ENCODE results near the gene PFAS. TPM values are rescaled to one million over a fixed set of nuclear protein-coding genes. Genes with fewer than 3 reads are reported as not detected.

The PFAS gene
- total RNA-seq, 2 experiments from 2014 or later, result 152 to 157 TPM

DNA sequence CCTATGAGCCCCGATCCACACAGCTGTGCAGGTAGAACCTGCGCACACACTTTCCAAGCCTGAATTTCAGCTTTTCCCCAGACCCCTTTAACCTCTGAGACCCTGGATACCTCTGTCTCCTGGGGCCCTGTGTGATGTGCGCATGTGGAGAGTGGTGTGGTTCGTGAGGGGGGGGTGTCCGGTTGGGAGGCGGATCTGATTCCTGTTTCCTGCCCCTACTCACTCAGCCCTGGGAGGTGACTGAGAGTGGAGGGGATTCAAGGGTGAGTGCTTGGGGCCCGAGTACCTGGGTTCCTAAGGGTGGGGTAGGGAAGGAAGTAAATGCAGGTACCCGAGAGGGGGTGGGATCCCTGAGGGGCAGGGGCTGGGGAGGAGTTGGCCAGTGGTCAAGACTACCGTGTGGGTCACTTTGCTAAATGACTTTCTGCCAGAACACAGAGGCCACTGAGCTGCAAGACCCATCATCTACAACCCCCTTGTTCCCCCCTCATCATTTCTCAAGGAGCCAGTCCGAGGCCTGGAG lies 61.6 kb downstream of the PFAS start:
- ChIA-PET POLR2A (no interaction called here), CTCF (no interaction called here)
- H3K27me3 Mint-ChIP-seq, result peaks cover 3% of the 10 kb centered on the region
- ATAC-seq, result no peak
- TF ChIP-seq, protein P1, sequence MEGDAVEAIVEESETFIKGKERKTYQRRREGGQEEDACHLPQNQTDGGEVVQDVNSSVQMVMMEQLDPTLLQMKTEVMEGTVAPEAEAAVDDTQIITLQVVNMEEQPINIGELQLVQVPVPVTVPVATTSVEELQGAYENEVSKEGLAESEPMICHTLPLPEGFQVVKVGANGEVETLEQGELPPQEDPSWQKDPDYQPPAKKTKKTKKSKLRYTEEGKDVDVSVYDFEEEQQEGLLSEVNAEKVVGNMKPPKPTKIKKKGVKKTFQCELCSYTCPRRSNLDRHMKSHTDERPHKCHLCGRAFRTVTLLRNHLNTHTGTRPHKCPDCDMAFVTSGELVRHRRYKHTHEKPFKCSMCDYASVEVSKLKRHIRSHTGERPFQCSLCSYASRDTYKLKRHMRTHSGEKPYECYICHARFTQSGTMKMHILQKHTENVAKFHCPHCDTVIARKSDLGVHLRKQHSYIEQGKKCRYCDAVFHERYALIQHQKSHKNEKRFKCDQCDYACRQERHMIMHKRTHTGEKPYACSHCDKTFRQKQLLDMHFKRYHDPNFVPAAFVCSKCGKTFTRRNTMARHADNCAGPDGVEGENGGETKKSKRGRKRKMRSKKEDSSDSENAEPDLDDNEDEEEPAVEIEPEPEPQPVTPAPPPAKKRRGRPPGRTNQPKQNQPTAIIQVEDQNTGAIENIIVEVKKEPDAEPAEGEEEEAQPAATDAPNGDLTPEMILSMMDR (IDR thresholded peaks at IDR 0.05), result no peak
- H3K36me3 Mint-ChIP-seq (ENCODE audit: low read depth), result no peaks in the 10 kb centered on the region
- intact Hi-C loops (cut with micrococcal nuclease), result no loop called here
- H3K9me3 Mint-ChIP-seq, result no peaks in the 10 kb centered on the region
- no peaks in the 10 kb centered on the region for H3K4me1 Mint-ChIP-seq (ENCODE audit: low read depth)
- no peak overlapping the region for H3K27ac Mint-ChIP-seq
- no peak overlapping the region for H3K4me3 Mint-ChIP-seq
- DNase-seq, result no peak

DNA sequence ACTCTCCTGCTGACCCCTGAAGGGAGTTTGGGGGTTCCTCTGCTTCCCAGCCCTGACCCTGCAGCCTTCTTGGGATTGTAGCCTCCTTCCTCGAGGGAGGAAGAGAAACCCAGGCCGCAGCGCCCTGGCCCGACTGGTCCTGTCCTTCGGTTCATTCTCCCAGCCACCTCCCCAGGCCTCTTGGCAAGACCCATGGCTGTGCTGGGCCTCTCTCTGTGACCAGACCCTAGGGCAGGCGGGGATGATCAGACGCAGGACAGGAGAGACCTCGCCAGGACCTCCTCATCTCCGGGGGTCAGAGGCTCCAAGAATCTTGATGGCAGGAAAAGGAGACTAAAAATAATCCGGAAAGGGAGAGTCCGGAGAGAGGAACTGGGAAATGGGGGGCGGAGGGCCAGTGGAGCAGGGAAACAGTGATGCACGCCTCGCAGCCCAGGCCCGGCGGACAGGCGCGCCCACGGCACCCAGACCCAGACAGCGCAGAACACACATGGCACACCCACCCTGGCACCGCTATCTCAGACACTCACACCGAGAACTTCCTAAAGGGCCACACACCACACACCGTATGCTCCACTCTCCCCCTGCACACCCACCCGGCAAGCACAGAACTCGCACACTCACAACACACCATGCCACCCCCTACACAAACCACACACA lies 62.2 kb downstream of the PFAS start:
- ChIA-PET POLR2A (no interaction called here), CTCF (no interaction called here)
- DNase-seq (no peak), ATAC-seq (no peak)
- peaks cover 3% of the 10 kb centered on the region for H3K27me3 Mint-ChIP-seq
- H3K4me1 Mint-ChIP-seq (ENCODE audit: low read depth), result no peaks in the 10 kb centered on the region
- intact Hi-C loops (cut with micrococcal nuclease), result no loop called here
- H3K27ac Mint-ChIP-seq, result no peak overlapping the region
- TF ChIP-seq, protein P1 (IDR thresholded peaks at IDR 0.05), result no peak
- no peaks in the 10 kb centered on the region for H3K36me3 Mint-ChIP-seq (ENCODE audit: low read depth)
- no peak overlapping the region for H3K4me3 Mint-ChIP-seq
- no peaks in the 10 kb centered on the region for H3K9me3 Mint-ChIP-seq

DNA sequence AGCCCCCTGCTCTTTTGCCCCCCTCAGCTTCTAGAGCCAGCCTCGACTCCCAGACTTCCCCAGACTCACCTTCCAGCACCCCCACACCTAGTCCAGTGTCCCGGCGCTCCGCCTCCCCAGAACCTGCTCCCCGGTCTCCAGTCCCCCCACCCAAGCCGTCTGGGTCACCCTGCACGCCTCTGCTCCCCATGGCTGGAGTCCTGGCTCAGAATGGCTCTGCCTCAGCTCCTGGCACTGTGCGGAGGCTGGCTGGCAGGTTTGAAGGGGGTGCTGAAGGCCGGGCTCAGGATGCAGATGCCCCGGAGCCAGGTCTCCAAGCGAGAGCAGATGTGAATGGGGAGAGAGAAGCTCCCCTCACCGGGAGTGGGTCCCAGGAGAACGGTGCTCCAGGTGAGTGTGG lies 63.2 kb downstream of the PFAS start:
- no peaks in the 10 kb centered on the region for H3K4me1 Mint-ChIP-seq (ENCODE audit: low read depth)
- ChIA-PET CTCF (no interaction called here), POLR2A (no interaction called here)
- H3K27ac Mint-ChIP-seq, result no peak overlapping the region
- H3K4me3 Mint-ChIP-seq, result no peak overlapping the region
- intact Hi-C loops (cut with micrococcal nuclease), result no loop called here
- TF ChIP-seq, protein P1 (IDR thresholded peaks at IDR 0.05), result no peak
- DNase-seq (no peak), ATAC-seq (no peak)
- no peaks in the 10 kb centered on the region for H3K9me3 Mint-ChIP-seq
- H3K36me3 Mint-ChIP-seq (ENCODE audit: low read depth), result no peaks in the 10 kb centered on the region
- peaks cover 3% of the 10 kb centered on the region for H3K27me3 Mint-ChIP-seq

DNA sequence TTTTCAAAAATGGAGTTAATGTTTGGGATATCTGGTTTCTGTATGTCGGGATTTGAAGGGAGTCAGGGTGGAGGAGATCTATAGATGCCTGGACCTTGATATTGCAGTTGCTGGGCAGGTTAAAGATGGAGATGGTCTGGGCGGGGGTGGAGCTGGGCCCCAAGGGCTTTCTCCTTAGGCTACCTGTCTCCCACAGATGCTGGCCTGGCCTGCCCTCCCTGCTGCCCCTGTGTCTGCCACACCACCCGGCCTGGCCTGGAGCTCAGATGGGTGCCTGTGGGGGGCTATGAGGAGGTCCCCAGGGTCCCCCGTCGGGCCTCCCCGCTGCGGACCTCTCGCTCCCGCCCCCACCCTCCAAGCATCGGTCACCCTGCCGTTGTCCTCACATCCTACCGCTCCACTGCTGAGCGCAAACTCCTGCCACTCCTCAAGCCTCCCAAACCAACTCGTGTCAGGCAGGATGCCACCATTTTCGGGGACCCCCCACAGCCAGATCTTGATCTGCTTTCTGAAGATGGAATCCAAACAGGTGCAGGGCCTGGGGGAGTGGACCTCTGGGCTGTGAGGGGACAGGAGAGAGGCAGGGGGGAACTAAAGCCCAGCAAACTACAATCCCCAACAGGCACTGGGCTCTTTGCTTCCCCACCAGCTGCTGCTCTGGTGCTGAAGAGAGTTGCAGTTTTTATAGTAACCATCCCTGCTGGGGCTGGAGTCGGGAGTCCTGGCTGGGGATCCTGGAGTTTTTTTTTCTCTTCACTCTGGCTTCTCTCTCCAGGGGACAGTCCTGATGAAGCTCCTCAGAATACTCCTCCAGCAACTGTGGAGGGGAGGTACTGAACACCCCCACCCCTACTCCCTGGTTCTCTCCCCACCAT lies 63.9 kb downstream of the PFAS start:
- ChIA-PET CTCF (no interaction called here), POLR2A (no interaction called here)
- no peaks in the 10 kb centered on the region for H3K4me1 Mint-ChIP-seq (ENCODE audit: low read depth)
- TF ChIP-seq, protein P1 (IDR thresholded peaks at IDR 0.05), result no peak
- no peak overlapping the region for H3K27ac Mint-ChIP-seq
- no peaks in the 10 kb centered on the region for H3K36me3 Mint-ChIP-seq (ENCODE audit: low read depth)
- DNase-seq, result no peak
- H3K27me3 Mint-ChIP-seq, result peaks cover 3% of the 10 kb centered on the region
- no peaks in the 10 kb centered on the region for H3K9me3 Mint-ChIP-seq
- ATAC-seq, result no peak
- intact Hi-C loops (cut with micrococcal nuclease), result no loop called here
- H3K4me3 Mint-ChIP-seq, result no peak overlapping the region

All from activated CD8-positive, alpha-beta T cell treated with anti-CD3 and anti-CD28 coated beads for 36 hours (primary cell).